HEK293T (cell line): ENCODE measurements around the gene MCRIP2.

Source experiments
- CTCF ChIA-PET: fragments of 350-600 bp; formaldehyde crosslinking; extraction: SDS; loops from one replicate; lab custom pipeline; 2021; ENCODE audit warnings: antibody characterized with exemption, inconsistent platforms; lab: Yijun Ruan, JAX
- POLR2A ChIA-PET: fragments of 350-600 bp; formaldehyde crosslinking; extraction: SDS; loops from one replicate; lab custom pipeline; 2020; ENCODE audit warnings: antibody characterized with exemption, inconsistent platforms; lab: Yijun Ruan, JAX
- DNase-seq: peaks from one replicate; pipeline ENCODE4 v3.0.0; 2012; ENCODE audit warnings: mixed read lengths; ENCODE audit errors: extremely low spot score
- ARNT ChIP-seq: fragments of 450-650 bp; IDR thresholded peaks from 2 replicates; pipeline ENCODE4 v1.6.1; 2017; ENCODE audit warnings: mild to moderate bottlenecking
- BHLHE40 ChIP-seq: fragments of 450-650 bp; IDR thresholded peaks from 2 replicates; pipeline ENCODE4 v1.6.1; 2016; ENCODE audit warnings: mild to moderate bottlenecking, moderate library complexity, borderline replicate concordance
- CTBP1 ChIP-seq: fragments of 450-650 bp; IDR thresholded peaks from 2 replicates; pipeline ENCODE4 v1.6.1; 2016; ENCODE audit warnings: borderline replicate concordance
- ELF4 ChIP-seq: fragments of 450-650 bp; IDR thresholded peaks from 2 replicates; pipeline ENCODE4 v1.6.1; 2017; ENCODE audit warnings: antibody characterized with exemption
- FOXA1 ChIP-seq: fragments of 450-650 bp; IDR thresholded peaks from 2 replicates; pipeline ENCODE4 v1.6.1; 2016; ENCODE audit warnings: mild to moderate bottlenecking
- FOXK2 ChIP-seq: fragments of 450-650 bp; IDR thresholded peaks from 2 replicates; pipeline ENCODE4 v1.6.1; 2016; ENCODE audit warnings: mild to moderate bottlenecking
- FOXM1 ChIP-seq: fragments of 450-650 bp; IDR thresholded peaks from 2 replicates; pipeline ENCODE4 v1.6.1; 2017; ENCODE audit warnings: mild to moderate bottlenecking, borderline replicate concordance
- HDGF ChIP-seq: fragments of 450-650 bp; IDR thresholded peaks from 2 replicates; pipeline ENCODE4 v1.6.1; 2017; ENCODE audit warnings: antibody characterized with exemption, borderline replicate concordance
- L3MBTL2 ChIP-seq: fragments of 450-650 bp; conservative IDR thresholded peaks from 2 replicates; pipeline ENCODE4 v1.6.1; 2016; ENCODE audit warnings: mild to moderate bottlenecking
- LEF1 ChIP-seq: fragments of 450-650 bp; IDR thresholded peaks from 2 replicates; pipeline ENCODE4 v1.6.1; 2017; ENCODE audit warnings: mild to moderate bottlenecking, borderline replicate concordance
- NFRKB ChIP-seq: fragments of 450-650 bp; IDR thresholded peaks from 2 replicates; pipeline ENCODE4 v1.6.1; 2016; ENCODE audit warnings: mild to moderate bottlenecking, moderate library complexity
- SP1 ChIP-seq: fragments of 450-650 bp; IDR thresholded peaks from 2 replicates; pipeline ENCODE4 v1.6.1; 2017
- SUZ12 ChIP-seq: fragments of 450-650 bp; IDR thresholded peaks from 2 replicates; pipeline ENCODE4 v1.6.1; 2016; ENCODE audit warnings: mild to moderate bottlenecking
- TARDBP ChIP-seq: fragments of 450-650 bp; IDR thresholded peaks from 2 replicates; pipeline ENCODE4 v1.6.1; 2016
- ZNF384 ChIP-seq: fragments of 450-650 bp; IDR thresholded peaks from 2 replicates; pipeline ENCODE4 v1.6.1; 2016
- TF ChIP-seq, protein P1 (sequence below): fragments of 450-650 bp; IDR thresholded peaks from 2 replicates; pipeline ENCODE4 v1.6.1; 2016

Gene MCRIP2

DNA sequence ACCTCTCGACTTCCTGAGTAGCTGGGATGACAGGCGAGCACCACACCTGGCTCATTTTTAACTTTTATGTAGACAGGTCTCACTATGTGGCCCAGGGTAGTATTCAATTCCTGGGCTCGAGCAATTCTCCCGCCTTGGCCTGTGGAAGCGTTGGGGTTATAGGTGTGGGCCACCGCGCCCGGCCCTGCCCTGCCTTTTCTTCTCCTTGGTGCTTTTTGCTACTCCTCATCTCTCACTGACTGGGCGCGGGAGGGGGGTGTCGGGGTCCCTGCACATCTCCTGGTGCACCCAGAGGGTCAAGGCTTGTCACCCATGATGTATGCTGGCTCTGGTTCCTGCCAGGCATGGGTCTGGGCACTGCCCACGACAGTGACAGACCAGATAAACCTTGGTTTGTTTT is 2.9 kb downstream of the MCRIP2 start:
- no peak for DNase-seq
- ChIA-PET POLR2A (no interaction called here), CTCF (no interaction called here)
- TF ChIP-seq ZNF384: no peak

DNA sequence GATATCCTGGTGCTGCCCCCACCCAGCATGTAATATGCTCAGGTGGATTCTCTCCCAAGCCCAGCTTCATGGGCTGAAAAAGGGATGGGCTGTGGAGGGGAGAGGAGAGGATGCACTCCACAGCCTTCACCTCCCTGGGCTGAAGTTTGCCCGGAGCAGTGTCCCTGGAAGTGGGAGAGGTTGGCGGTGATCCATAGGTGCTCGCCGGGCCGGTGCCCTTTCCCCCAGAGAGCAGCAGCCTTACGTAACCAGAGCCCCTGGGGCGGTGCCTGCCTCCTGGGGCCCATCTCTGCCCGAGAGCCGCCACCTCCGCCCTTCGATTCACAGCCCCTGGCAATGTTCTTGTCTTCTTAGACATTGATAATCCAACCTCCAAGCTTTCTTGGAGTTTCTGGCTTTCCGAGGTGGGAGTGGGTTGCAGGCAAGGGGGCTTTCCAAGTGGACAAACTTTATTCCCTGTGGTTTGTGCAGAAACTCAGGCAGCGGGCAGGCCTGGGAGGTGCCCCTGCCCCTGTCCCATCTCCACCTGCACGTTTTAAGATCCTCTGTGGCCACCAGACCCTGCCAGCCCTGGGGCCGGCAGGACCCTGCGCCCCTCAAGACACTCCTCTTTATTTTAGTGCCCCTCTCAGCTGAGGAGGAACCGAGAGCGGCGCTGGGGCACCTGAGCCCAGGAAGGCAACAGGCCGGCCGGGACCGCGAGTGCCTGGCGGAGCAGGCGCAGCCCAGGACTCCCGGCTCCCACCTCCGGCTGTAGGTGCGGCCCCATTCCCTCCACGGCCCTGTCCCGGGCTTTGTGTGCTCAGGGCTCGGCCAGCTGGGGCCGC is 4.4 kb downstream of the MCRIP2 start:
- TF ChIP-seq SP1 (no peak), ARNT (no peak)
- DNase-seq: no peak
- CTCF ChIA-PET: no interaction called here
- POLR2A ChIA-PET: interaction anchor here (1.0 kb wide), 1 partner anchor 10 kb away, joined by 3 read pairs; the partner anchor contains the start of gene METTL26

DNA sequence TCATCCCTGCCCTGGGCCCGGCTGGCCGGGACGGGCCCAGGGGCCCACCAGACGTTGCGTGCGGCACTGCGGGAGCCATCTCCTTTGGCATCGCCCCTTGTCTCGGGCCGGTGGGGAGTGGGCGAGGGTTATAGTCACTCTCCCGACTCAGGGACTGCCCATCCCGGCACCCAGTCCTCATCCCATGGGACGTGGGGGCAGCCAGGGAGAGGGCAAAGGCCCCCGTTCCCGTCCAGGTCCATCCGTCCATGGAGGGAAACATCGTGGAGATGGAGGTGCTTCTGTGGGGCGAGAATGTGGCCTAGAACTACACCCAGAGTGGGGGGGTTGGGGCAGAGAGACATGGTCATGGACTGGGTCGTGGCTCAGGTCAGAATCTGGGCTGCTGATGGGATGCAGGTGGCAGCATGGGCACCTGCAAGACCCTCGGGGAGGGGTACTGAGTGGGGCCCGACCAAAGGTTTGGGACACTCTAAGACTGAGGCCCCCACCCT is 5.1 kb downstream of the MCRIP2 start:
- POLR2A ChIA-PET: interaction anchor here (2.0 kb wide), 1 partner anchor 10 kb away, joined by 21 read pairs; the partner anchor contains the start of gene METTL26
- CTCF ChIA-PET: no interaction called here
- DNase-seq: no peak
- TF ChIP-seq ELF4 (no peak), SUZ12 (no peak), ARNT (no peak)

DNA sequence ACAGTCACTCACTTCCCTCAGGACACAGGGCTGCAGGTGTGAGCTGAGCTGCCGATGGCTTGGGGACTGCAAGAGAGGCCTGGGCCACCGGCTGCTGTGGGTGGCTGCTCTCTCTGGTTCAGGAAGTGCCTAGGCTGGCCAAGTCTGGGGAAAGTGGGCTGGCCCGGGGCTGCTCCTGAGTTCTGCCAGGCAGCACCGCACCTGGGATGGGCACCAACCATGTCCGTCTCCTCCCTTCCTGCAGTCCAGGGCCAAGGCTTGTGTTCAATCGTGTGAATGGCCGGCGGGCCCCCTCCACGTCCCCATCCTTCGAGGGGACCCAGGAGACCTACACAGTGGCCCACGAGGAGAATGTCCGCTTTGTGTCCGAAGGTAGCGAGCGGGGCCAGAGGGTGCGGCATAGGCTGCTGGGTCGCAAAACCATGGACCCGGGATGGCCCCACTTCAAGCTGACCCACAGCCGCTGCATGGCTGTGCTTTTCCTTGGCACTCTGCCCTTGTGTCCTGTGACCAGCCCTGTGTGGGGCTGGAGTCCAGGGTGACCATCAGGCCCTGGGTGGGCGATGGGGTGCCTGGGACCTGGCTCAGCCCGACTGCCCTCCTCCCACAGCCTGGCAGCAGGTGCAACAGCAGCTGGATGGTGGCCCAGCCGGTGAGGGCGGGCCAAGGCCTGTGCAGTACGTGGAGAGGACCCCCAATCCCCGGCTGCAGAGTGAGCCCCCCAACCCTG is 5.7 kb downstream of the MCRIP2 start:
- DNase-seq: no peak
- no peak for TF ChIP-seq HDGF
- TF ChIP-seq CTBP1: no peak
- TF ChIP-seq LEF1: no peak
- TF ChIP-seq L3MBTL2: no peak
- TF ChIP-seq SP1: no peak
- no peak for TF ChIP-seq FOXK2
- CTCF ChIA-PET: interaction anchor here (1.1 to 1.7 kb wide), 2 partner anchors 29 to 69 kb away, joined by 3 to 4 read pairs; no protein-coding TSS in a partner anchor
- POLR2A ChIA-PET: interaction anchor here (1.0 to 2.0 kb wide), 5 partner anchors 9 to 78 kb away, joined by 3 to 21 read pairs (median 4); partner anchors contain the start of gene METTL26

DNA sequence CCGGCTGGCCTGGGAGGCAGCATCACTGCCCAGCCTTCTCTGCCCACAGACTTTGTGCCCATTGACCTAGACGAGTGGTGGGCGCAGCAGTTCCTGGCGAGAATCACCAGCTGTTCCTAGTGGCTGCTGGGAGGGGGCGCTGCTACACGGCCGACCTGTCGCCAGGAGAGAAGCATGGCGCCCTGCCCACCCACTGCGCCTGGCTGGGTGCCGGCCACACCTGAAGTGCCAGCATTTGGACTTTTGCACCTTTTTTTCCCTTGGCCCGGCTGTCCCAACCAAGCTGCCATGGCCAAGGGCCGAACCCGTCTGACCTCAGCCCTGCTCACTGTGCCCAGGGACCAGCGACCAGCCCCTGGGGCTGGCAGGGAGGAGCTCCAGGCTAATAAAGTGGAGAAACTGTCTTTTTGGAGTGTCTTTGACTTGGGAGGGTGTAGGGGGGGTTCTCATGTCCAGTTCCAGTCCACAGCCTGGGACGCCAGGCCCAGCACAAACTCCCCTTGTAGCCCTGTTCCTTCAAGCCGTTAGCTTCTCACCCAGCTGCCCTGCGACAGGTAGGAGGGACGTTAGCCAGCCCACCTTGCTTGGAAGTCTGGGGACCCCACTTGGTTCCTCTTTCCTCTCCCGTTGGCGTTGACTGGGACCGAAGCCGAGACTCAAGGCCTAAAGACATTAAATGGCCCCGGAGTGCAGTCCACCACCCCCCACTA is 6.6 kb downstream of the MCRIP2 start:
- TF ChIP-seq ZNF384: no peak
- no peak for TF ChIP-seq SUZ12
- no peak for TF ChIP-seq TARDBP
- TF ChIP-seq CTBP1: no peak
- TF ChIP-seq NFRKB: no peak
- TF ChIP-seq HDGF: no peak
- no peak for TF ChIP-seq FOXK2
- TF ChIP-seq BHLHE40: no peak
- TF ChIP-seq L3MBTL2: no peak
- DNase-seq: peak; percentile 59
- POLR2A ChIA-PET: interaction anchor here (0.7 to 2.0 kb wide), 8 partner anchors 9 to 79 kb away, joined by 3 to 21 read pairs (median 4); partner anchors contain the start of genes METTL26, RHOT2 and STUB1
- CTCF ChIA-PET: interaction anchor here (0.6 to 1.7 kb wide), 3 partner anchors 28 to 68 kb away, joined by 3 to 4 read pairs (median 4); no protein-coding TSS in a partner anchor

DNA sequence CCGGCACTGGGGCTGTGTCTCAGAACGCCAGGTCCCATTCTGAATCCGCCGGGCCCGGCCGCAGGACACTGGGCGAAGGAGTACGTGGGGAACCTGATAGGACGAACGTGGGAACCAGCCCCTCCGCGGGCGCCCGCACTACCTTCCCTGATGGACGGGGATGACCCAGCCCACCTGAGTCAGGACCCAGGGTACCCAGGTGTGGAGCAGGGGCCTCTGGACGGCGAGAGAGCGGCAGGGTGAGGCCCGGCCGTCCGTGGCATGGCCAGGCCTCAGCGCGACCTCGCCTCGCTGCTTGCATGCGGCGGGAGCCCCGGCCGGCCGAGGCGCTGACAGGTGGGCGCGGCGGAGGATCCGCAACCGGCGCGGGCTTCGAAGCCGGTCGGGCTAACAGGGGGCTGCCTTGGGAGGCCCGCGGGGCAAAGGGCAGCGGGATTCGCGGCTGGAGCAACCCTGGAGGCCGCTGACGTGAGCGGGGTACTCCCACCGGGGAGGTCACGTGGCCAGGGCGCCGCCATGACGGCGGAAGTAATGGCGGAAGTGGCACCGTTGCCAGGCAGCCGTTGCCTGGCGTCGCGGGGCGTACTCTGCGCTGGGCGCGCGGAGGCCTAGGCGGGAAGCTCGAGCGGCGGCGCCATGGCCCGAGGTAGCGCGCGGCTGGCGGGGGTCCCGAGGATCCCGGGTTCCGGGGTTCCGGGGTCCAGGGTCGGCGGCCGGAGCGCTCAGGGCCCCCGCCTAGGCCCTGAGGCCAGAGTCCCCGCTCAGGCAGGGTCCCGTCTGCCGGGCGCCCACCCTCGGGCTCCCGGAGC is 7.4 kb downstream of the MCRIP2 start, which contains the start of gene WDR90:
TSS of gene WDR90 (plus strand) at position 585 of the 809 bp plus-strand sequence. CDS start at position 637, 52 bp downstream.
- CTCF ChIA-PET: interaction anchor here (1.0 to 1.7 kb wide), 2 partner anchors 27 to 59 kb away, joined by 3 to 4 read pairs; no protein-coding TSS in a partner anchor
- TF ChIP-seq L3MBTL2 (peak; percentile 87), FOXA1 (no peak)
- POLR2A ChIA-PET: interaction anchor here (0.8 to 2.5 kb wide), 14 partner anchors 11 to 139 kb away, joined by 3 to 21 read pairs (median 4); partner anchors contain the start of genes CHTF18, METTL26, RHOT2 and RPUSD1
- peak; percentile 92 for DNase-seq

DNA sequence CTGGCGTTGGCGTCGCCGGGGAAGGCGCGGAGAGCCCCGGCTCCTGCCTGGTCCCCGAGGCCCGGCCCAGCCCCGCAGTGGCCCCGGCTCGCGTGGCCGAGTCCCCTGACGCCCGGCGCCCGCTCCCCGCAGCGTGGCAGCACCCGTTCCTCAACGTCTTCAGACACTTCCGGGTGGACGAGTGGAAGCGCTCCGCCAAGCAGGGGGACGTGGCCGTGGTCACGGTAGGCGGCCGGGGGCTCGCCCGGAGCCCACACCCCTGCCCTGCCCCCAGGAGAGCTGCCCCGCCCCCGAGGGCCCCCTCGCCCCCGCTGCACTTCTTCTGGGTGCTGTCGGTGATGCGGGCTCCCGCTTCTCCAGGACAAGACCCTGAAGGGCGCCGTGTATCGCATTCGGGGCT is 8.0 kb downstream of the MCRIP2 start:
- TF ChIP-seq ELF4: no peak
- no peak for TF ChIP-seq FOXA1
- no peak for TF ChIP-seq HDGF
- ChIA-PET POLR2A (interaction anchor here (0.8 to 2.5 kb wide), 11 partner anchors 11 to 139 kb away, joined by 3 to 12 read pairs (median 3); partner anchors contain the start of genes CHTF18, METTL26, RHOT2 and RPUSD1), CTCF (interaction anchor here (1.0 kb wide), 1 partner anchor 59 kb away, joined by 3 read pairs; no protein-coding TSS in a partner anchor)
- no peak for DNase-seq

DNA sequence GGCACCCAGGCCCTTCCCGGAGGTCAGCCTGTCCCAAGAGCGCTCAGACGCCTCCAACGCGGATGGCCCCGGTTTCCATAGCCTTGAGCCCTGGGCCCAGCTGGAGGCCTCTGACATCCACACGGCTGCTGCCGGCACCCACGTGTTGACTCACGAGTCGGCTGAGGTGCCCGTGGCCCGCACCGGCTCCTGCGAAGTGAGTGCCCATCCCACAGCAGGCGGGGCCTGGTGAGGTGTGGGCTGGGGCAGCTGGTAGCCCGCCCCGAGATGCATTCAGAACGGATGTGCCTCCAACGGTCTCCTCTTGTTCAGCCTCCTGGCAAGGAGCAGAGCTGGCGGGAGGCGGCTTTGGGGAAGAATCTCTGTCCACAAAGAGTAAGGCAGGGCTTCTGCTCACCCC is 10.2 kb downstream of the MCRIP2 start:
- ChIA-PET CTCF (no interaction called here), POLR2A (interaction anchor here (0.6 to 1.1 kb wide), 3 partner anchors 9 to 21 kb away, joined by 3 read pairs; partner anchors contain the start of gene METTL26)
- TF ChIP-seq SP1 (no peak), ELF4 (no peak), ZNF384 (no peak), FOXM1 (no peak), FOXK2 (no peak), L3MBTL2 (no peak), HDGF (no peak), CTBP1 (no peak), BHLHE40 (no peak), TARDBP (no peak), FOXA1 (no peak), SUZ12 (no peak), LEF1 (no peak), NFRKB (no peak), ARNT (no peak)
- TF ChIP-seq, protein P1, sequence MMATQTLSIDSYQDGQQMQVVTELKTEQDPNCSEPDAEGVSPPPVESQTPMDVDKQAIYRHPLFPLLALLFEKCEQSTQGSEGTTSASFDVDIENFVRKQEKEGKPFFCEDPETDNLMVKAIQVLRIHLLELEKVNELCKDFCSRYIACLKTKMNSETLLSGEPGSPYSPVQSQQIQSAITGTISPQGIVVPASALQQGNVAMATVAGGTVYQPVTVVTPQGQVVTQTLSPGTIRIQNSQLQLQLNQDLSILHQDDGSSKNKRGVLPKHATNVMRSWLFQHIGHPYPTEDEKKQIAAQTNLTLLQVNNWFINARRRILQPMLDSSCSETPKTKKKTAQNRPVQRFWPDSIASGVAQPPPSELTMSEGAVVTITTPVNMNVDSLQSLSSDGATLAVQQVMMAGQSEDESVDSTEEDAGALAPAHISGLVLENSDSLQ: no peak
- no peak for DNase-seq
